ENCODE data around the gene COPG1. TPM values are rescaled to one million over a fixed set of nuclear protein-coding genes. Genes with fewer than 3 reads are reported as not detected.

The COPG1 gene
- total and polyA plus RNA-seq, 9 of the 15 experiments (the other 6 are each of a cell fraction or from before 2014, with no cell fraction given) = 40.3 to 105 (median 62.4) TPM

DNA sequence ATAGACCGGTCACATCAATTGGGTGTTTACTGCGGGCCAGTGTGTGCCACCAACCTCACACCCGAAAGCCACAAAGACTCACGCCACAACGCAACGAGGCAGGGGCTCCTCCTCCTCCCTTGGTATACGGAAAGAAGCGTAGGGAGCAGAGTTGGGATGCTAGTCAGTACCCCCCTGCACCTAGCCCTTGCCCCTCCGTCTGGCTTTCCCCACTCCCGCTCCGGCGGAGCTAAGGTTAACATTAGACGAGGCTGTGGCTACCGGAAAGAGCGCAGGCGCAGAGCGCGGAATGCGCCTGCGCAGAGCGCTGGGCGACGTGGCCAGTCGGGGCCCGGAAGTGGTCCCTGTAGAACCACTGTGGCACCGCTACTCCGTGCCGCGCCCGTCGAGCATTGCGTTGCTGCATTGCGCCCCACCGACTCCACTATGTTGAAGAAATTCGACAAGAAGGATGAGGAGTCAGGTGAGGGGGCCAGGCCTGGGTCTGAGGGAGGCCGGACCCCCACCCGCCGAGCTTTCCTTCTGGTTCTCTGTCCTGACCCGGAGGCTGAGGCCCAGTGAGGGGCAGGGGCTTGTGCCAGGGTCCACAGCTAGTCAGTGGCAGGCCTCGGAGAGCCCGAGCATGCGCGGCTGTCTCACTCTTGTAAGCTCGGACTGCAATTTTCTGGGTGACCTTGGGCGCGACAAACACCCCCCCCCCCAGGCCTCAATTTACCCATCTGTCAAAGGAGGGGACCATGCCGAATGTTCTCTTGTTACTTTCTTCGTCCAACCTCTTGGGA is at the start of gene COPG1 (continued):
- TF ChIP-seq, protein P1, sequence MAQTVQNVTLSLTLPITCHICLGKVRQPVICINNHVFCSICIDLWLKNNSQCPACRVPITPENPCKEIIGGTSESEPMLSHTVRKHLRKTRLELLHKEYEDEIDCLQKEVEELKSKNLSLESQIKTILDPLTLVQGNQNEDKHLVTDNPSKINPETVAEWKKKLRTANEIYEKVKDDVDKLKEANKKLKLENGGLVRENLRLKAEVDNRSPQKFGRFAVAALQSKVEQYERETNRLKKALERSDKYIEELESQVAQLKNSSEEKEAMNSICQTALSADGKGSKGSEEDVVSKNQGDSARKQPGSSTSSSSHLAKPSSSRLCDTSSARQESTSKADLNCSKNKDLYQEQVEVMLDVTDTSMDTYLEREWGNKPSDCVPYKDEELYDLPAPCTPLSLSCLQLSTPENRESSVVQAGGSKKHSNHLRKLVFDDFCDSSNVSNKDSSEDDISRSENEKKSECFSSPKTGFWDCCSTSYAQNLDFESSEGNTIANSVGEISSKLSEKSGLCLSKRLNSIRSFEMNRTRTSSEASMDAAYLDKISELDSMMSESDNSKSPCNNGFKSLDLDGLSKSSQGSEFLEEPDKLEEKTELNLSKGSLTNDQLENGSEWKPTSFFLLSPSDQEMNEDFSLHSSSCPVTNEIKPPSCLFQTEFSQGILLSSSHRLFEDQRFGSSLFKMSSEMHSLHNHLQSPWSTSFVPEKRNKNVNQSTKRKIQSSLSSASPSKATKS (CRISPR knock-in tag; IDR thresholded peaks at IDR 0.05) = no peak
- no peak for TF ChIP-seq CBX8 (IDR thresholded peaks at IDR 0.05; ENCODE audit: borderline replicate concordance, extremely low read depth, low read depth, low read length, poor library complexity, severe bottlenecking)
- TF ChIP-seq HSF4 (CRISPR knock-in tag; IDR thresholded peaks at IDR 0.05; ENCODE audit: borderline replicate concordance) = no peak
- no peak for TF ChIP-seq ADNP (tag; IDR thresholded peaks at IDR 0.05)
- TF ChIP-seq, protein P2, sequence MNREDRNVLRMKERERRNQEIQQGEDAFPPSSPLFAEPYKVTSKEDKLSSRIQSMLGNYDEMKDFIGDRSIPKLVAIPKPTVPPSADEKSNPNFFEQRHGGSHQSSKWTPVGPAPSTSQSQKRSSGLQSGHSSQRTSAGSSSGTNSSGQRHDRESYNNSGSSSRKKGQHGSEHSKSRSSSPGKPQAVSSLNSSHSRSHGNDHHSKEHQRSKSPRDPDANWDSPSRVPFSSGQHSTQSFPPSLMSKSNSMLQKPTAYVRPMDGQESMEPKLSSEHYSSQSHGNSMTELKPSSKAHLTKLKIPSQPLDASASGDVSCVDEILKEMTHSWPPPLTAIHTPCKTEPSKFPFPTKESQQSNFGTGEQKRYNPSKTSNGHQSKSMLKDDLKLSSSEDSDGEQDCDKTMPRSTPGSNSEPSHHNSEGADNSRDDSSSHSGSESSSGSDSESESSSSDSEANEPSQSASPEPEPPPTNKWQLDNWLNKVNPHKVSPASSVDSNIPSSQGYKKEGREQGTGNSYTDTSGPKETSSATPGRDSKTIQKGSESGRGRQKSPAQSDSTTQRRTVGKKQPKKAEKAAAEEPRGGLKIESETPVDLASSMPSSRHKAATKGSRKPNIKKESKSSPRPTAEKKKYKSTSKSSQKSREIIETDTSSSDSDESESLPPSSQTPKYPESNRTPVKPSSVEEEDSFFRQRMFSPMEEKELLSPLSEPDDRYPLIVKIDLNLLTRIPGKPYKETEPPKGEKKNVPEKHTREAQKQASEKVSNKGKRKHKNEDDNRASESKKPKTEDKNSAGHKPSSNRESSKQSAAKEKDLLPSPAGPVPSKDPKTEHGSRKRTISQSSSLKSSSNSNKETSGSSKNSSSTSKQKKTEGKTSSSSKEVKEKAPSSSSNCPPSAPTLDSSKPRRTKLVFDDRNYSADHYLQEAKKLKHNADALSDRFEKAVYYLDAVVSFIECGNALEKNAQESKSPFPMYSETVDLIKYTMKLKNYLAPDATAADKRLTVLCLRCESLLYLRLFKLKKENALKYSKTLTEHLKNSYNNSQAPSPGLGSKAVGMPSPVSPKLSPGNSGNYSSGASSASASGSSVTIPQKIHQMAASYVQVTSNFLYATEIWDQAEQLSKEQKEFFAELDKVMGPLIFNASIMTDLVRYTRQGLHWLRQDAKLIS (CRISPR knock-in tag; IDR thresholded peaks at IDR 0.05) = peak; percentile 61; the same call in 1 of the 2 replicates
- TF ChIP-seq IFI16 (CRISPR knock-in tag; IDR thresholded peaks at IDR 0.05) = no peak
- TF ChIP-seq, protein P3, sequence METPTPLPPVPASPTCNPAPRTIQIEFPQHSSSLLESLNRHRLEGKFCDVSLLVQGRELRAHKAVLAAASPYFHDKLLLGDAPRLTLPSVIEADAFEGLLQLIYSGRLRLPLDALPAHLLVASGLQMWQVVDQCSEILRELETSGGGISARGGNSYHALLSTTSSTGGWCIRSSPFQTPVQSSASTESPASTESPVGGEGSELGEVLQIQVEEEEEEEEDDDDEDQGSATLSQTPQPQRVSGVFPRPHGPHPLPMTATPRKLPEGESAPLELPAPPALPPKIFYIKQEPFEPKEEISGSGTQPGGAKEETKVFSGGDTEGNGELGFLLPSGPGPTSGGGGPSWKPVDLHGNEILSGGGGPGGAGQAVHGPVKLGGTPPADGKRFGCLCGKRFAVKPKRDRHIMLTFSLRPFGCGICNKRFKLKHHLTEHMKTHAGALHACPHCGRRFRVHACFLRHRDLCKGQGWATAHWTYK (CRISPR knock-in tag; IDR thresholded peaks at IDR 0.05) = peak; percentile 56; the same call in 1 of the 2 replicates
- peak; percentile 53; the same call in 1 of the 2 replicates for TF ChIP-seq CTBP1 (IDR thresholded peaks at IDR 0.05; ENCODE audit: borderline replicate concordance)
- no peak for TF ChIP-seq MXI1 (IDR thresholded peaks at IDR 0.05; ENCODE audit: low read depth, low read length)
- peak; percentile 60 to 72; a peak in 2 of 4 replicates for TF ChIP-seq FOXK2 (conservative IDR thresholded peaks at IDR 0.05 in 1 of 2, IDR thresholded peaks at IDR 0.05 in 1 of 2; ENCODE audit: low read depth in 2 of 2)
- peak; percentile 93 for TF ChIP-seq PHF8 (IDR thresholded peaks at IDR 0.05; ENCODE audit: borderline replicate concordance, low read length)
- no peak for TF ChIP-seq PHB (CRISPR knock-in tag; IDR thresholded peaks at IDR 0.05)
- no peak for TF ChIP-seq TAL1 (IDR thresholded peaks at IDR 0.05)
- TF ChIP-seq SP2 (IDR thresholded peaks at IDR 0.05; ENCODE audit: extremely low read depth, low read depth, low read length, poor library complexity, severe bottlenecking) = no peak
- TF ChIP-seq MECOM (CRISPR knock-in tag; IDR thresholded peaks at IDR 0.05) = no peak
- peak; percentile 32; the same call in 1 of the 2 replicates for TF ChIP-seq HOXB6 (CRISPR knock-in tag; IDR thresholded peaks at IDR 0.05; ENCODE audit: borderline replicate concordance)
- no peak for TF ChIP-seq TCFL5 (CRISPR knock-in tag; conservative IDR thresholded peaks at IDR 0.05)
- no peak for TF ChIP-seq XRCC3 (IDR thresholded peaks at IDR 0.05)
- peak in 1 of 2 experiments; percentile 62; a peak in 1 of 4 replicates for TF ChIP-seq SIN3A (IDR thresholded peaks at IDR 0.05; ENCODE audit: borderline replicate concordance in 2 of 2, control insufficient read depth in 1 of 2, low read depth in 2 of 2, low read length in 2 of 2)
- no peak for TF ChIP-seq E2F3 (CRISPR knock-in tag; IDR thresholded peaks at IDR 0.05)

Data from K562 (cell line).